GM19193 (cell line): ENCODE measurements around the gene OSGIN1.

Experiments used
- POLR2A ChIP-seq: IDR thresholded peaks from 4 replicates; pipeline ENCODE4 v1.6.1; 2011; ENCODE audit not compliant: insufficient read depth, insufficient read length; ENCODE audit errors: extremely low read depth

Gene OSGIN1

DNA sequence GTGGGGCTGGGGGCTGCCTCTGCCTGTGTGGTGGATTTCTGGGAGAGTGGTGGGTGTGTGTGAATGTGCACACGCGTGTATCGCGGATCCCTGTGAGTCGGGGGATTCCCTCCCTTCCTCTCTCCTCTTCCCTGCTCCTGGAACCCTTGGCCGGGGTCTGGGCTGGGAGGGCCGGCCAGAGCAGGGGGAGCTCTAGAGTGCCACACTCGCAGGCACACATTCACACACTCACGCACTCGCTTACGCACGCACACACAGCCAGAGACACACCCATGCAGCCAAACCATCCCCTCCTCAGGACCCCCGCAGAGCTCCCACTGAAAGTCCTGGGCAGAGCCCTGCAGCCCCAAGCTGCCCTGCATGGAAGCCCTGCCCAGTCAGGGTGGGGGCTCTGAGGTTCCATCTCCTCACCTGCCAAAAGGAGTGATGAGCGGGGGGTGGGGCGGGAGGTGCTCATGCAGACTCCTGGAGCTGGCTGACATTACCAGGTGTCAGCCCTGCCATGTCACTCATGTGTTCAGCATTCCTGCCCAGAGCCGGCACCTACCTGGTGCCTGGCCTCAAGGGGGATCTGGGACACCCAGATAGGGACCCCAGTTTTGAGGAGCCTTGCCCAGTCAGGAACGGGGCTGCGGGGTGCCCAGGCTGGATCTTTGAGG, 16.9 kb downstream of the OSGIN1 start:
- TF ChIP-seq POLR2A = no peak

DNA sequence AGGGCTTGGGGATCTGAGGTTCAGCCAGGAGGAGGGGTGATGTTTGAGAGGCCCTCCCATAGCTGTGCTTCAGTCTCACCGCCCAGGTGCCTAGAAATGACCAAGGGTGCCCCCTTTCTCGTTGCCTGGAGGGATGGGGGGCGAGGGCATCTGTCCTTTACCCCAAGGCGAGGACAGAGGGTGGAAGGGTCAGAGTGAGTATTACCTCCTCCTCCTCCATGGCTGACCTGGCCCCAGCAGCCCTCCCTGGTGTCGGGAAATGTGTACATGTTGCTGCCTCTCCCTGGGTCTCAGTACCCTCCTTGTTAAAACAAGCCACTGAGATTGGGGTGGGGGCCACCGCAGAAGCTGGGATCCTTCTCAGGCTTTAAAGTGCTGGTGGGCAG, 17.4 kb downstream of the OSGIN1 start:
- TF ChIP-seq POLR2A = no peak

DNA sequence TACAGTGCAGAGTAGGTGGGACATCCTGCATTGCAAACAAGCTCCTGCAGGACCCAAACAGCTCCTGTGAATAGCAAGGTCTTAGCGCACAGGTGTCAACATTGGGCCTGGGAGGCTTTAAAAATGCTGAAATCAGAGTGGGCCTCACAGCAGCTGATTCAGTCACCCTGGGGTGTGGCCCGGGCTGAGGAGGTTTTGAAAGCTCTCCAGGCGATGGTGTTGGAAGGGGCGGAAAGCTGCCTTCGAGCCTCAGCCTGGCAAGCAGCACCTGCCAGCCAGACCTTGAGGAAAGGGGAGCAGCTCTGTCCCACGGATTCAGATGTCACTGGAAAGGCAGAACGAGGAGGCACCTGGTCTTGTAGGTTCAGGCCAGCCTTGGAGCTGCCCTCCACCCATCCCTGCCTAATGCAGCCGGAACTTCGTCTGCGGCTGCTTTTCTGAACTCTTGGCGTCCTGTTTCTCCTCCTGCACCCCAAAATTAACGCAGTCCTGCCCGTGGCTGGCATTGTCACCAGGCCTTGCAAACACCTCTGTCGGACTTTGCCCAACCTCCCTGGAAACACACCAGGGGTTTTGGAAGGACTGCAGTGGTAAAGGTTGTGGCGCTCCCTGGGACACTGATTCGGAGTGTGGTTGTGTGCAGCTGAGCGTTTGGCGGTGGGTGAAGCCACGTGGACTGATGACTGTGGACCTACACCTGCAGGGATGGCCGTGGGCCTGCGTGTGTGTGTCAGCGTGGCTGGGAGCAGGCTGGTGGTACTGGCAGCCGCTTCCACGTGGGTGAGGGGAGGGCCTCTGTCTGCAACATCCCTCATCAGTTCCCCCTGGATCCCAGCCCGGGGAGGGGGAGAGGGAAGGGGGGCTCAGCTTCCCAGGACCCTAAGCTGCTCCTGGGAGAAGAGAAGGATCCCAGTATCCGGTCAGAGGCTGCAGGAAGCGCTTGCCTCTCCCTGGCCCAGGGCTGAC, 18.4 kb downstream of the OSGIN1 start:
- no peak for TF ChIP-seq POLR2A

DNA sequence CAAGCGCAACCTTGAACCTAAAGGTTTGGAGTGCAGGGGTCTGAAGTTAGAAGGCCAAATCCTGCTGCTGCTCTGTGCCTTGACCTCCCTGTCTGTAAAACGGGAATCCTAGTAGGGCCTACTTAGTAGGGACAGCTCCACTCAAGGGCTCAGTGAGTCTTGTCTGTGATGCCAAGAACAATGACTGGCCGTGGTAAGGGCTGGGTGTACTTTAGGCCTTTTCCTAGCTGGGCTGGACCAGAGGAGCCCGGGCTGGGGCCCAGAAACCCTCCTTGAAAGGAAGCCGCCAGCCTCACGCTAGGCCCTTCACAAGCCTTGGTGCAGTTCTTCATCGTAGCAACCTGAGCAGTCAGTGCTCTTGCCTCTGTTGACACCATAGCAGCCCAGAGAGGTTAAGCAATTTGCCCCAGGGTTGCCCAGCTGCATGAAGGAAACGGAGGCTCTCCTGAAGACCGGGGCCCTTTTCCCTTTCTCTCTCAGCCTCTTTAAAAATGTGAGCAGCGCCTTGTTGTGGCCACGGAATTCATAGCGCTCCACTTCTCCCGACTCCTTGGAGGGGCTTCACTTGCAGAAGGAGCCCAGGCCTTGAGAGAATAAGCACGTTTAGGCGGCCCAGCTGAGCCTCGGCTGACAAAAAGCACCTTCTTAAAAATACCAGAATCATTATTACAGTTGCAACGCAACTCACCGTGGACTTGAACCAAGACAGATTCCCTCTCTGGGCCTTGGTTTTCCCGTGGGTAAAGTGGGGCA, 19.4 kb downstream of the OSGIN1 start:
- no peak for TF ChIP-seq POLR2A

DNA sequence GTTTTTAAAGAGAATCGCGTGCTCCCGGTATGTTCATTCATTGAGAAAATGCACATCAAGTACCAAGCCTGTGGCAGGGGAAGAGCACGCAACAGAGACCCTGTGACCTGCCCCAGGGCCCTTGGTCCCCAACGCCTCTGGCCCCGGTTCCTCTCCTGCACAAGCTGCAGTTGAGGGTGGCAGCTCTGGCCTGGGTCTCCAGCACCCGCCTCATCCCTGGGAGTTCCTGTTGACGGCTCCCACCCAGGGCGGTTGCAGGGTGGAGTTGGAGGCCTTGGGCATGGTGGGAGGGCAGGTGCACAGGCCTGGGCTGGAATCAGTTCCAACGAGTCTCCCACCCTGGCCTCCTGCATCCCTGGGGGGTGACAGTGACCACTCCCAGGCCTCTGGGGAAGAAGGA, 20.0 kb downstream of the OSGIN1 start:
- no peak for TF ChIP-seq POLR2A

DNA sequence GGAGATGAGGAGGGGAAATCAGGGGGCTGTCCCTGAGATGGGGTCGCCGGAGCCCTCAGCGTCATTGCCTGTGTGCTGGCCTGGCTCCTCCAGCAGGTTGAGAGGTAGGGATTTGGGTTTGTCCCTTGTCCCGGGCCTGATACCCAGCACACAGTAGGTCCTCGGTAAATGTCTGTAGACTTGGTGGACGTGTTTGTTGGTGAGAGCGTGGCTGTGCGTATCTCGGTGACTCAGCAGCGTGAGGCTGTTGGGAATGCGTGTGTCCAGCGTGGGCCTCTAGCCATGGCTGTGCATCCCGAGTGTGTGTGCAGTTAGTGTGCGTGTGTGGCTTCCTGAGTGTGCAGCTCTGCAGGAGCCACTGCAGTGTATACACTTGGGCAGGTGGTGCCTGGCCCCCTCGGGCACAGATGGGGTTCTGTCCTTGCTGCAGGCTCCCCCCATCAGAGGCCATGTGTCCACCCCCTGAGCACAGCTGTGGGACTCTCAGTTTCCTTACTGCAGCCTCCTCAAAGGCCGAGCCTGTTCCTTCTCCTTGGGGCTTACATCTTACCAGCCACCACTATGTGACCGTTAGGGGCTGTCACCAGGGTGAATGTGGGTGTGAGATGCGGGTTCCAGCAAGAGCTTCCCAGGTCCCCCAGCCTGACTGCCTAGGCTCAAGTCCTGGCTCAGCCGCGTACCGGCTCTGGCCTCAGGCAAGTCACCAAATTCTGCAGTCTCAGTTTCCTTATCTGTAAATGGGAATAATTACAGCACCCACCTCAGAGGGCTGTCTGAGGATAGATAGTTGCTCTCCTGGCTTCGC, 20.7 kb downstream of the OSGIN1 start:
- no peak for TF ChIP-seq POLR2A

DNA sequence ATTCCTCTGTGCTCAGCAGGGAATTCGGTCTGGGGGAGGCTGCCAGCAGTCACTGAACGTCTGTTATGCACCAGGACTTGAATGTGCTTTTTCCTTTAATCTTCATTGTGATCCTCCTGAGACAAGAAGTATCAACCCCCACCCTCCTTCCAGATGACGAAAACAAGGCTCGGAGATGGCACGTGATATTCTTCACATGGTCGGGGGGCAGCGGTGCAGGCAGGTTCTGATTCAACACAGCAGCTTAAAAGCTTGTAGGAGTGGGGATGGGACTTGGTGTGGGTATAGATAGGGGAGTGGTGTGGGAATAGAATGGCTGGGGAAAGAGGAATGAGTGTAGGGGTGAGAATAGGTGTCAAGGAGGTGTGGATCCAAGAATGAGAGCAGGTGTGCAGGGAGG, 21.4 kb downstream of the OSGIN1 start:
- TF ChIP-seq POLR2A = no peak

DNA sequence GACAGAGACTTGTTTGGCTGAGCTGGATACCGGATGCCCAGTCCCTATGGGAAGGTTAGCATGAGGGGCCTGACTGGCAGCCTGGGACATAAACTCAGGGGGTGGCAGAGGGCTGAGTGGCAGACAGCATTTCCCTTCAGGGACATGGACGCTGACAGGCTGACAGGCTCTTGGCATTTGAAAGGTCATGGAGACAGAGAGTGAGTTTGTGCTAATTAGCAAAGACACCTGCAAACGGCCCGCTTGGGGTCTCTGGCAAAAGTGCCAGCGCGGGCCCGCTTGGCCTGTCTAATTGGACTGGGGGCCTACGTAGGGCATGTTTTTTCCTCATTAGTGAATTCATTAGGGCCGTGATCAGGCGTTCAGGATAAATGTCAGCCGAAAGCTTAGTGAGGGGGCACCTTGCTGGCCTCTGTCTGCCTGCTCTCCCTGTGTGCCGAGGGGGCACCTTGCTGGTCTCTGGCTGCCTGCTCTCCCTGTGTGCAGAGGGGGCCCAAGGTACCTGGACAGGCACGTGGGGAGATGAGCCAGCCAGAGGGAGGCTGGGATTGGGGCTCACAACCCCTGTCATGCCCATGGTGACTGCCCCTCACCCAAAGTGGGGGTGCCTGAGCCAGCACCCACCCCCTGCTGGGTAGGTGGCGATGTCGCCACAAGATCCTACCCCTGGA, 22.7 kb downstream of the OSGIN1 start:
- no peak for TF ChIP-seq POLR2A

DNA sequence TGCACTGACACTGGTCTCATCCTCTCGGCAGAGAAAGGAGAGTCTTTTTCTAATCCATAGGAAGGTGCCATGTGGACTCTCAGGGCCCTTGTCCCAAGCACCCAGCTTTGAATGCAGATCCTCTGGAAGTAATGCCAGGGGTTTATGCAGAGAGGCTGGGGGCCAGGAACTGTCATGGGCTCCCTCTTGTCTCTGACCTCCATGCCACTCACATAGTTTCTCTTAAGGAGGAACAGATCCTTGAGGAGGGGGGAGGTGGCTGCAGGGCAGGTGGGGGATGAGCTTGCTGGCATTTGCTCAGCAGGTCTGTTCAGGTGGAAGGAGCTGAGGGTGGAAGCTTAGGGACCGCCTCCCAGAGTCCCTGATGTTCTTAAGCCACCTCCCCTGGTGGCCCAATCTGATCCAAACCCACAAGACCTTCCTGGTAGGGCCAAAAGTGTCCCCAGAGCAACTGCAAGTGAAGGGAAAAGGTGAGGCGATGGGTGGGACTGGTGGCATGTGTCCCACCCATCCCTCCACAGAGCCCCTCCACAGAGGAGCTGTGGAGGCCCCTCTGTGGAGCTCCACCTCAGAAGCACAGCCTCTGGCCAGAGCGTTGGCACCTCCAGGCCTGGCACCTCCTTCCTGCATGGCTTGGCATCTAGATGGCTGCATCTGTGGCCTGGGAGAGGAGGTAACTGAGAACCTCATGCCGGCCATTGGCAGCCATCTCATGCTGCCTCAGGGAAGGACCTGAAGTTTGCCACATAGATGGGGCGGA, 24.2 kb downstream of the OSGIN1 start:
- no peak for TF ChIP-seq POLR2A

DNA sequence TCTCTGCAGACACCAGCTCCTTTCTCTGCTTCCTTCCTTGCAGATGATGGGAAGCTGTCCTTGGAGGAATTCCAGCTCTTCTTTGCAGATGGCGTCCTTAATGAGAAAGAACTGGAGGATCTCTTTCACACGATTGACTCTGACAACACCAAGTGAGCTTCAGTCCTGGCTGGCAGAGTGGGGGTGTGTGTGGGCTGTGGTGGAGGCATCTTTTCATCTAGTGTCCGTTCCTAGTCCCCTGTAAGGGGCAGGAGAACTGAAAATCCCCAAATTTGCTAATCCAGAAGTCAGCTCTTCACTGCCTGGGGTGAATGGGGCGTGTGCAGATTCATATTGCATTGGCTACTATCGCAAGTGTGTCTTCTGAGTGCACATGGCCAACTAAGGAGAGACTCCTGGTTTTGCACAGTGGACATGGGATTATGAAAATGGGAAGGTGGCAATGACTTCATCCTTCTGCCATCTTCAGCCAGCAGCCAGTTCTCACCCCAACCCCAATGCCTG, 25.4 kb downstream of the OSGIN1 start:
- no peak for TF ChIP-seq POLR2A

DNA sequence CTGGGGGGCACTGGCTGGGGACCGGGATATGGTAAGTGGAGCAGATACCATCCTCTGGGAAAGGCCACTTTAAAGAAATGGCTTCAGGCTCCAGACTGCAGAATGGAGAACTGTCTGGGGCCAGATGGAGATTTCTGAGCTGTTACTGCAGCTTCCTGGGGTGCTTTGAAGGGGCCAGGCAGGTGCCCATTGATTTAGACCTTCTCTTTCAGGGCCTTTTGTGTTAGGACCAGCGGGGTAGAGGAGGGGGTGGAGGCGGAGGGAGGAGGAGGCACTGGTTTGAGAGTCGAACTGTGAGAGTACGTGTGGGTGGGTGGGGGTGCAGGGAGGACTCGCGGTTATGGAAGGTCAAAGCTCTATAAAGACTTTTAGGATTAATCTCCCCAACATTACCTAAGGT, 26.4 kb downstream of the OSGIN1 start:
- no peak for TF ChIP-seq POLR2A

DNA sequence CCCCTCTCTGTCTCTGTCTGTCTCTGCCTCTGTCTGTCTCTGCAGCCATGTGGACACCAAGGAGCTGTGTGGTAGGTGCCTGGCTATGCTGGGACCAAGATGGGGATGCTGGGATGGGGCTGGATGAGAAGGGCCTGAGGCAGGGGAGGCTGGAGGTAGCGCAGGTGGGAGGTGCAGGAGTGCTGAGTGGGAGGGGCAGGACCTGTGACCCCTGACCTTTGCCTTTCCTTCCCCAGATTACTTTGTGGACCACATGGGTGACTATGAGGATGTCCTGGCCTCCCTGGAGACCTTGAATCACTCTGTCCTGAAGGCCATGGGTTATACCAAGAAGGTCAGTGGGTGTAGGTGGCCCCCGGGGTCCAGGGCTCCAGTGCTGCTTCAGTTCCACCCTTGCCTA, 27.8 kb downstream of the OSGIN1 start:
- no peak for TF ChIP-seq POLR2A

DNA sequence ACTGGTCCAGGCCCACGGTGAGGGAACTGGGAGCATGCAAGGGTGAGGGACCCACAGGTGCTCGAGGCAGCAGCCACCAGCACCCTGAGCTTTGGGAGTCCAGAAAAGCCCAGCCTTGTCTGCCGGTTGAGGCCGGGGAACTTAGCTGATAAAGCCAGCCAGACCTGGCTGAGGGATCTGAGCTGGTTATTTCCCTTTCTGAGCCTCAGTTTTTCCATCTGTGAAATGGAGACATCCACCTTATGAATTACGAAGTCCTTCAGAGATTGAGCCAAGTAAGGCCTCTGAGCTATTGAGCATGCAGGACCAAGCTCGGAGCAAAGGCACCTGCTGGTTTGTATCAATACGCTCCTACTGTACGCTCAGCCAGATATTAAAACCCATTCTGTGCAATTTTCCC, 28.8 kb downstream of the OSGIN1 start:
- no peak for TF ChIP-seq POLR2A
